Measurements from ENCODE around the gene GPM6B. TPM values are rescaled to one million over a fixed set of nuclear protein-coding genes. Genes with fewer than 3 reads are reported as not detected.
A peak's percentile ranks its signal among the peaks of the same experiment; 100 is the strongest.

Gene GPM6B
- total and polyA plus RNA-seq, 2 experiments from 2014 or later: 82.6 to 95.4 TPM

GRCh38 chrX:13741695-13742094 lies 75.2 kb downstream of the GPM6B start:
- no peak for TF ChIP-seq POLR2AphosphoS5 (IDR thresholded peaks at IDR 0.05; ENCODE audit: low read depth)
- no peak for TF ChIP-seq EZH2phosphoT487 (IDR thresholded peaks at IDR 0.05; ENCODE audit: unreplicated experiment)
- TF ChIP-seq REST (IDR thresholded peaks at IDR 0.05; ENCODE audit: unreplicated experiment): no peak
- no peak for TF ChIP-seq ZNF331 (CRISPR knock-in tag; IDR thresholded peaks at IDR 0.05; ENCODE audit: low read depth)
- no peak for TF ChIP-seq CTCF (conservative IDR thresholded peaks at IDR 0.05; ENCODE audit: low read depth in 2 of 2)

GRCh38 chrX:13734278-13735172 lies 82.4 kb downstream of the GPM6B start, which contains the start of the genes OFD1 and TRAPPC2:
Gene OFD1 (plus strand): TSS chrX:13734748. CDS start chrX:13735072, 324 bp downstream.
Gene TRAPPC2 (minus strand): TSS chrX:13734620. CDS start chrX:13719963, 14,657 bp downstream.
- Histone ChIP-seq H3K4me3 (peak within 1 kb of the TSS; percentile 82), H3K36me3 (ENCODE audit: insufficient read depth) (peaks cover 9% of the 10 kb centered on the region; the same call in 1 of the 2 replicates), H2AFZ (peak within 1 kb of the TSS; percentile 63; the same call in 1 of the 2 replicates), H3K27ac (ENCODE audit: low read depth) (peak within 1 kb of the TSS; percentile 98), H4K20me1 (replicated peaks; ENCODE audit: insufficient read depth) (no peaks in the 10 kb centered on the region), H3K4me1 (ENCODE audit: insufficient read depth) (peaks cover 5% of the 10 kb centered on the region), H3K9me2 (ENCODE audit: insufficient read depth) (no peaks in the 10 kb centered on the region), H3K27me3 (ENCODE audit: insufficient read depth) (no peaks in the 10 kb centered on the region), H3K79me2 (replicated peaks; ENCODE audit: insufficient read depth) (peaks cover 57% of the 10 kb centered on the region), H3K4me2 (peak within 1 kb of the TSS; percentile 94), H3F3A (replicated peaks; ENCODE audit: low read depth) (no peaks in the 10 kb centered on the region)
- DNase-seq (ENCODE audit: low spot score) (peak; percentile 95), ATAC-seq (peak; percentile 99)
- H3K36me3 Mint-ChIP-seq (ENCODE audit: low read depth): peaks cover 38% of the 10 kb centered on the region
- H3K27ac Mint-ChIP-seq: peak within 1 kb of the TSS; percentile 98
- peaks cover 12% of the 10 kb centered on the region for H3K4me1 Mint-ChIP-seq
- no peaks in the 10 kb centered on the region for H3K9me3 Mint-ChIP-seq
- no peaks in the 10 kb centered on the region for H3K27me3 Mint-ChIP-seq (ENCODE audit: insufficient read depth, low read depth, poor library complexity)
- H3K4me3 Mint-ChIP-seq: peak within 1 kb of the TSS; percentile 92
- TF ChIP-seq NANOG (IDR thresholded peaks at IDR 0.05; ENCODE audit: borderline replicate concordance) (no peak), POLR2AphosphoS5 (IDR thresholded peaks at IDR 0.05; ENCODE audit: low read depth) (peak; percentile 88), CTCF (conservative IDR thresholded peaks at IDR 0.05; ENCODE audit: low read depth in 2 of 2) (no peak), ZNF331 (CRISPR knock-in tag; IDR thresholded peaks at IDR 0.05; ENCODE audit: low read depth) (no peak), CREB1 (CRISPR knock-in tag; IDR thresholded peaks at IDR 0.05; ENCODE audit: low read depth) (peak; percentile 76)

More at GRCh38 chrX:13741695-13742094, 75.2 kb downstream of the GPM6B start:
- no peaks in the 10 kb centered on the region for H3K9me2 ChIP-seq (ENCODE audit: insufficient read depth)
- H3K4me3 ChIP-seq: no peak overlapping the region
- H3K4me2 ChIP-seq: no peak overlapping the region
- Mint-ChIP-seq H3K27me3 (ENCODE audit: insufficient read depth, low read depth, poor library complexity) (no peaks in the 10 kb centered on the region), H3K4me3 (no peak overlapping the region), H3K4me1 (peaks cover under 1% of the 10 kb centered on the region; the same call in 2 of the 3 replicates), H3K9me3 (no peaks in the 10 kb centered on the region), H3K36me3 (ENCODE audit: low read depth) (peaks cover 38% of the 10 kb centered on the region; the same call in 2 of the 3 replicates), H3K27ac (no peak overlapping the region; the same call in 1 of the 2 replicates)
- H2AFZ ChIP-seq: no peak overlapping the region
- H4K20me1 ChIP-seq (replicated peaks; ENCODE audit: insufficient read depth): no peaks in the 10 kb centered on the region
- H3K36me3 ChIP-seq (ENCODE audit: insufficient read depth): peaks cover 9% of the 10 kb centered on the region; the same call in 1 of the 2 replicates
- H3F3A ChIP-seq (replicated peaks; ENCODE audit: low read depth): no peaks in the 10 kb centered on the region
- ATAC-seq (no peak), DNase-seq (ENCODE audit: low spot score) (no peak)
- H3K79me2 ChIP-seq (replicated peaks; ENCODE audit: insufficient read depth): no peaks in the 10 kb centered on the region
- H3K27me3 ChIP-seq (ENCODE audit: insufficient read depth): no peaks in the 10 kb centered on the region
- H3K27ac ChIP-seq (ENCODE audit: low read depth): no peak overlapping the region
- no peaks in the 10 kb centered on the region for H3K4me1 ChIP-seq (ENCODE audit: insufficient read depth)

All from GM23338 (cell line).